ENCODE data around the gene ADARB1. TPM values are rescaled to one million over a fixed set of nuclear protein-coding genes. Genes with fewer than 3 reads are reported as not detected.

Gene ADARB1
- total and polyA plus RNA-seq, 9 donors, result 6.0 to 23.7 (median 16.3) TPM

GRCh38 chr21:45266518-45267389, 192.4 kb downstream of the ADARB1 start:
- Histone ChIP-seq H3K4me1 (ENCODE audit: insufficient read depth) (no peaks in the 10 kb centered on the region), H3K9me3 (peaks cover 0 to 2% of the 10 kb centered on the region in 2 donors), H3K36me3 (no peaks in the 10 kb centered on the region), H3K27ac (no peak overlapping the region), H3K4me3 (no peak overlapping the region), H3K27me3 (no peaks in the 10 kb centered on the region)
- DNase-seq, result peak in 3 of 5 donors; percentile 13 to 20 (median 14)
- no peak for TF ChIP-seq POLR2A (IDR thresholded peaks at IDR 0.05)
- WGBS, 3 donors, result 90 to 92% (median 91%) methylated on average over 41 of the region's 41 CpGs
- intact Hi-C loops (cut with DNase I), result loop anchor here in 1 of 4 donors (10.0 kb wide), 1 partner anchor 932 kb away; the partner anchor contains the start of gene CFAP410

DNA sequence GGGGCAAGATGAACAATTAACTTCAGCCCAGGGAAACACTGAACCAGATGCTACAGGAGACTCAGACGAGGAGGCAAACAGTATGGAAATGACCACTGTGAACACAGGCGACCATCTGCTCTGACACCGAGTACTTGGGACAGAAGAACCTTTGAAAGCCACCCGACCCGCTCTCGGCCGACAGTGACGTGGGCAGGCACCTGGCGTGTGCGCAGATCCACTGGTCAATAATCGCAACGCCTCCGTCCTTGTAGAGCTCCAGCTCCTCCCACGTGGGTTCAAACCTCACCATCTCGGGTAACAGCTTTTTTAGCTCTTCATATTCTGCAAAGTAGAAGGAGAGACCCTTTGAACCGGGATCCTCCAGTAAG, 193.0 kb downstream of the ADARB1 start:
- no peak for TF ChIP-seq CTCF (IDR thresholded peaks at IDR 0.05)
- no peak for TF ChIP-seq EP300 (IDR thresholded peaks at IDR 0.05)
- TF ChIP-seq POLR2A (IDR thresholded peaks at IDR 0.05), result no peak
- peak in 3 of 5 donors; percentile 6 to 17 (median 13) for DNase-seq
- Histone ChIP-seq H3K27me3 (no peaks in the 10 kb centered on the region), H3K9me3 (peaks cover 0 to 2% of the 10 kb centered on the region in 2 donors), H3K4me1 (ENCODE audit: insufficient read depth) (no peaks in the 10 kb centered on the region), H3K27ac (no peak overlapping the region), H3K36me3 (no peaks in the 10 kb centered on the region), H3K4me3 (no peak overlapping the region)
- intact Hi-C loops (cut with DNase I), result loop anchor here in 1 of 4 donors (10.0 kb wide), 1 partner anchor 933 kb away; the partner anchor contains the start of gene CFAP410
- WGBS, 3 donors, result 92 to 93% (median 93%) methylated on average over 16 of the region's 16 CpGs

DNA sequence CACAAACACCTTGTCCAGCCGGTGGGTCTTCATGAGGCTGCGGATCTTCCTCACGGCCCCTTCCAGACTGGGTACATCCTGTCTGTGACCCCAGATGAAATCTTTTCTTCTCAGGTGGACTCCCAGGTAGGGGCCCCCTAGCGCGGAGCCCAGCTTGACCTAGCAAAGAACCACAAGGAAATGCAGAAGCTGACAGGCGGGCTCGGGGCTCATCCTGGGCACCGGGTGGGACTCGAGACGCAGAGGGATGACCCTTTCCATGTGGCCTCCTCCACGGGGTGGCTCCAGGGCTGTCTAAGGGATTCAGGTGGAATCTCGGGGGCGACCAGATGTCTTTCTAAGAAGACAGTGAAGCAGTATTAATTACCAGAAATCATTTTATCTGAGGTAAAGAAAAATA, 195.5 kb downstream of the ADARB1 start:
- no peaks in the 10 kb centered on the region for H3K27me3 ChIP-seq
- intact Hi-C loops (cut with DNase I), result loop anchor here in 1 of 4 donors (10.0 kb wide), 1 partner anchor 935 kb away; the partner anchor contains the start of gene CFAP410
- WGBS, 3 donors, result 93 to 96% (median 93%) methylated on average over 13 of the region's 13 CpGs
- H3K9me3 ChIP-seq, result peaks cover 0 to 2% of the 10 kb centered on the region in 2 donors
- TF ChIP-seq POLR2A (IDR thresholded peaks at IDR 0.05), result no peak
- TF ChIP-seq CTCF (IDR thresholded peaks at IDR 0.05), result no peak
- no peak for TF ChIP-seq EP300 (IDR thresholded peaks at IDR 0.05)
- H3K36me3 ChIP-seq, result no peaks in the 10 kb centered on the region
- H3K4me1 ChIP-seq (ENCODE audit: insufficient read depth), result no peaks in the 10 kb centered on the region
- DNase-seq, result peak in 4 of 5 donors; percentile 6 to 20 (median 14)
- no peak overlapping the region for H3K27ac ChIP-seq
- no peak overlapping the region for H3K4me3 ChIP-seq

DNA sequence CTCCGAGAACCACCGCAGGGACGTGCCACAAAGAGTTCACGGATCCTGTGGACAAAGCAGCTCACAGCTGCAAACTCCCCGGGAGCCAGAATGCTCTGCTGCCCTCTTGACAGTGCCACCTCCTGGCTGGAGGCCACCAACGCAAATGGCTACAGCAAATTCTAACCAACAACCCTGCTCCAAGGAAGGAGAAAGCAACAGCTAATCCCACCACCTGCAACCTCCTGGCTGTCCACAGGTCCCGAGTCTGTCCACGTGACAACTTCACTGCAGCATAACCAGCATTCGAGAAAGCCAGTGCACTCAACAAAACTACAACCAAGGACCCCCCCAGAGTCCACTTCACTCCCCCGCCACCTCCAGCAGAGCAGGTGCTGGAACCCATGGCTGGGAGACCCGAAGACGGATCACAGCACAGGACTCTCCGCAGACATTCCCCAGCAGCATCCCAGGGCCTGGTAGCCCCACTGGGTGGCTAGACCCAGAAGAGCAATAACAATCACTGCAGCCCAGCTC, 196.0 kb downstream of the ADARB1 start:
- intact Hi-C loops (cut with DNase I), result no loop called here
- Histone ChIP-seq H3K27me3 (no peaks in the 10 kb centered on the region), H3K4me3 (no peak overlapping the region), H3K36me3 (no peaks in the 10 kb centered on the region), H3K27ac (no peak overlapping the region), H3K4me1 (ENCODE audit: insufficient read depth) (no peaks in the 10 kb centered on the region), H3K9me3 (peaks cover 0 to 2% of the 10 kb centered on the region in 2 donors)
- TF ChIP-seq CTCF (IDR thresholded peaks at IDR 0.05) (no peak), POLR2A (IDR thresholded peaks at IDR 0.05) (no peak), EP300 (IDR thresholded peaks at IDR 0.05) (no peak)
- 97% methylated on average over 13 of the region's 13 CpGs for WGBS, 3 donors
- DNase-seq, result peak in 4 of 5 donors; percentile 10 to 25 (median 13)

Other genes starting within 250 kb of the ADARB1 start
- gene PTTG1IP, start 200.9 kb upstream of the ADARB1 start, total RNA-seq, result 100 to 1,000 TPM; 133 to 226 (median 143) TPM
- gene PTTG1IP, start 200.9 kb upstream of the ADARB1 start, polyA plus RNA-seq, result 100 to 1,000 TPM; 144 to 420 TPM
- 10 to 100 TPM in 6 of 7 donors, 1 to 10 TPM in 1; 9.6 to 58.3 (median 17.6) TPM for gene ITGB2, start 153.7 kb upstream of the ADARB1 start, total RNA-seq
- gene ITGB2, start 153.7 kb upstream of the ADARB1 start, polyA plus RNA-seq, result 10 to 100 TPM; 13.0 to 31.1 TPM
- 10 to 100 TPM in 6 of 7 donors, 1 to 10 TPM in 1; 5.6 to 24.1 (median 17.2) TPM for gene SLX9, start 134.6 kb upstream of the ADARB1 start, total RNA-seq
- 10 to 100 TPM in 1 of 2 donors, 1 to 10 TPM in 1; 5.6 to 14.0 TPM for gene SLX9, start 134.6 kb upstream of the ADARB1 start, polyA plus RNA-seq
- 10 to 100 TPM; 26.2 to 48.2 (median 40.1) TPM for gene POFUT2, start 213.3 kb downstream of the ADARB1 start, total RNA-seq
- gene POFUT2, start 213.3 kb downstream of the ADARB1 start, polyA plus RNA-seq, result 10 to 100 TPM; 25.7 to 52.9 TPM

Data from ovary (tissue), 9 donors.